ENCODE measurements around the gene RPLP2. TPM values are rescaled to one million over a fixed set of nuclear protein-coding genes. Genes with fewer than 3 reads are reported as not detected.

Gene RPLP2
- total RNA-seq, 2 donors from 2014 or later = 1,811 to 1,846 TPM

DNA sequence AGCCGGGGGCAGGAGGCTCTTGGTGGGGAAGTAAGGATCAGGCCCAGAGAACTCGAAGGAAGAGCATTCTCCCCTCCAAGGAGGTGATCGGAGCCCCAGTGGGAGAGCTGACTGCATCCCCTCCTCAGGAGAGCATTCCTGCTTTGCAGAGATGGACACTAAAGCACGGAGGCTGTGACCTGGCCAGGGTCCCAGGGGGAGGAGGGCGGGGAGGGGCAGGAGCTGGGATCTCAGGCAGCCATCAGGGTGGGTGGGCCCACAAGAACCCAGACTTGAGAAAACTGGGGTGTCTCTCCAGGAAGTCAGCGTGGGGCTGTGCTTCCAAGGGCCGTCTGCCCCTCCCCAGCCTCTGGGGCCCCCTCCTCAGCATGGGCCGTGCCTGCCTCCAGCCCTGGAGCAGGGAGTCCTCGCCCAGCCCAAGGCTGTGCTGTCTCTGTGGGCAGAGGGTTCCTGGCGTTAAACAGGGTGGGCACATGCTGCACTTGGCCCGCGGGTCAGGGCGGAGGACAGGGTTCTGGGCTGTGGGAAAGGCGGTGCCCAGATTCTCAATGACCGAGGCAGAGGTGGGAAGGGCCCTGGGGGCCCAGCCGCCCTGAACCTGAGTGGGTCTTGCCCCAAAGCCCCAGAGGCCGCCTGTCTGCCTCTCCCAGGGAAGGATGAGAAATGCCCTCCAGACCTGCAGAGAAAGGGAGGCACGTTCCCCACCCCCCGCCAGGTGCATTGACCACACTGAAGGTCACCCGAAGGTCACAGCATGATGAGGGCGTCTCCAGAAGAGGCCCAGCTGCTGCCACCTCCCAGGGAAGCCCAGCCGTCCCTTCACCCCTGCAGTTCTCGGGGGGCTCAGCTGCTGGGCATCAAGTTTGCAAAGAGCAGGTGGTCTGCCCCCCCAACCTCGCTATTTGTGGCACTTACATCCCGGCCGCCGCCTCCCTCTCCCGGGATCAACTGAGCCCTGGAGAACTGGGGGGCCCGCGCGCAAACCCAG lies 20.5 kb upstream of the RPLP2 start:
- ATAC-seq (peak; percentile 5), DNase-seq (no peak)
- intact Hi-C loops (cut with DNase I, micrococcal nuclease) = no loop called here

- intact Hi-C loops (cut with DNase I, micrococcal nuclease) = no loop called here
- ATAC-seq = peak; percentile 30
- peak in 1 of 2 donors; percentile 48 for DNase-seq
These were observed 19.8 kb upstream of the RPLP2 start, which contains the start of gene CEND1 for GRCh38 chr11:789943-790342. TSS of gene CEND1 (minus strand) at chr11:790090. CDS start at chr11:788576, 1,514 bp downstream.

DNA sequence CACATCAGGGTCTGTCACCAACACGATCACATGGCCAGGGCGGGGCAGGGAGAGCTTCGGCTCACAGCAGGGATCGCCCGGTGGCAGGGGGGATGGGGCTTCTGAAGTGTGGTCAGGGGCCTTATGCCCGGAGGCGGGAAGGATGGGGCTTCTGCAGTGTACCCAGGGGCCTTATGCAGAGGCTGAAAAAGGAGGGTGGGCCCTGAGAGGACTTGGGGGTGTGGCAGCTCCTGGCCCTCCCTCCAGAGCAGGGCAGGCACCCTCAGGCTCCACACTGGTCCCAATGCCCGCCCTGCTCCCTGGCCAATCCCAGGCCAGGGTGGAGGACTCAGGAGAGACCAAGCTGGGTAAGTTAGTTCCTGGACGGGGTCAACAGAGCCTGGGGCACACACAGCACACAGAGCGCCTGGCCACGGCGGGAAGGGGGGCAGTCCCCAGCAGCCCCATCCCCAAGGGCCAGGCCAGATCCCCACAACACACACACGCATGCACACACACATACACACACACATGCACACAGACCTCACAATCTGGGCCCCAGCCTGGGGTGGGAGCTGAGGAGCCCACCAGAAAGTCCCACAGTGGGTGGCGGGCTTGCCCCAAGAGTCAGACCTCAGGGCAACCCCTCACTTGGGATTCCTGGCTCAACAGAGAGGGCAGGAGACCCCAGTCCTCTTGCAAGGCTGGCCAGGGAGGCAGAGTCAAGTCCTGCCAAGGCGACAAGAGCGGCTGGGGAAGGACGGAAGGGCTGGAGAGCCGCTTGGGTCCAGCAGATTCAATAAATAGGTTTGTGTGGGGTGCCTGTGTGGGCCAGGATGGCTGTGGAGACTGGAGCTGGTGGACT lies 18.8 kb upstream of the RPLP2 start:
- DNase-seq (no peak), ATAC-seq (no peak)
- intact Hi-C loops (cut with DNase I, micrococcal nuclease) = no loop called here

- ATAC-seq (no peak), DNase-seq (no peak)
- intact Hi-C loops (cut with DNase I, micrococcal nuclease) = no loop called here
These were observed 17.9 kb upstream of the RPLP2 start for GRCh38 chr11:791658-792534.

DNA sequence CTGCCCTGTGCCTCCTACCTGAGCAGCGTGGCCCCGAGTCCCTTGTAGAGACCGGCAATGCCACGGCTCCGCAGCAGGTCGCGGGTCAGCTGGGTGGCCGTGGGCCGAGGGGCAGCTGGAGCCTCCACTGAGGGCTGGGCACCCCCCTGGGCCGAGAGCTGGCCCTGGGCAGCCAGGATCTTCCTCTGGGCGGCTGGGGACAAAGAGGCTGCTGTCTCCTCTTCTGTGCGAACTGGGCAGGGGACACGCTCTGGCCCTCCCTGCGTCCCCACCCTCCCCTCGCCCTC lies 17.3 kb upstream of the RPLP2 start:
- ATAC-seq = no peak

DNA sequence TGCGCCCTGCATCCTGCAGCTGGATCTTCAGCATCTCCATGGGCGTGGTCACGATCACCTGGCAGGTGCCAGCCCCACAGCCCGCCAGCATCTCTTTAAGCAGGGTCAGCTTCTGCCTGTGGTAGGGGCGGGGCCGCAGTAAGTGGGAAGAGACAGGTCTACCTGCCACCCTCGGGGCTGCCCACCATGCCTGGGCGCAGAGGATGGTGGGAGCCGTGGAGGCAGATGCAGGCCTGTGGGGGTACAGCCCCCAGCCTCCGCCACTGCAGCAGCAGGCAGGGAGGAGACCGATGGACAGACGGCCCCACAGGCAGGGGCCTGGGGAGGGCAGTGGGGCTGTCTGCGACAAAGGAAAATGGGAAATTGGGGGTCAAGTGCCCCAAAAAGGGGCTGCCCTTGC lies 16.9 kb upstream of the RPLP2 start:
- intact Hi-C loops (cut with DNase I, micrococcal nuclease) = no loop called here
- DNase-seq = no peak
- ATAC-seq = no peak

More for the DNA sequence above, 17.3 kb upstream of the RPLP2 start:
- intact Hi-C loops (cut with DNase I, micrococcal nuclease) = no loop called here
- no peak for DNase-seq

GRCh38 chr11:793556-793955 lies 16.2 kb upstream of the RPLP2 start:
- no peak for ATAC-seq
- intact Hi-C loops (cut with DNase I, micrococcal nuclease) = no loop called here
- no peak for DNase-seq

- DNase-seq (no peak), ATAC-seq (no peak)
- intact Hi-C loops (cut with DNase I, micrococcal nuclease) = no loop called here
These were observed 15.6 kb upstream of the RPLP2 start for GRCh38 chr11:794013-794765.

GRCh38 chr11:794766-795633 lies 14.8 kb upstream of the RPLP2 start:
- peak; percentile 59 to 60 for DNase-seq
- peak; percentile 28 for ATAC-seq
- intact Hi-C loops (cut with DNase I, micrococcal nuclease) = no loop called here

DNA sequence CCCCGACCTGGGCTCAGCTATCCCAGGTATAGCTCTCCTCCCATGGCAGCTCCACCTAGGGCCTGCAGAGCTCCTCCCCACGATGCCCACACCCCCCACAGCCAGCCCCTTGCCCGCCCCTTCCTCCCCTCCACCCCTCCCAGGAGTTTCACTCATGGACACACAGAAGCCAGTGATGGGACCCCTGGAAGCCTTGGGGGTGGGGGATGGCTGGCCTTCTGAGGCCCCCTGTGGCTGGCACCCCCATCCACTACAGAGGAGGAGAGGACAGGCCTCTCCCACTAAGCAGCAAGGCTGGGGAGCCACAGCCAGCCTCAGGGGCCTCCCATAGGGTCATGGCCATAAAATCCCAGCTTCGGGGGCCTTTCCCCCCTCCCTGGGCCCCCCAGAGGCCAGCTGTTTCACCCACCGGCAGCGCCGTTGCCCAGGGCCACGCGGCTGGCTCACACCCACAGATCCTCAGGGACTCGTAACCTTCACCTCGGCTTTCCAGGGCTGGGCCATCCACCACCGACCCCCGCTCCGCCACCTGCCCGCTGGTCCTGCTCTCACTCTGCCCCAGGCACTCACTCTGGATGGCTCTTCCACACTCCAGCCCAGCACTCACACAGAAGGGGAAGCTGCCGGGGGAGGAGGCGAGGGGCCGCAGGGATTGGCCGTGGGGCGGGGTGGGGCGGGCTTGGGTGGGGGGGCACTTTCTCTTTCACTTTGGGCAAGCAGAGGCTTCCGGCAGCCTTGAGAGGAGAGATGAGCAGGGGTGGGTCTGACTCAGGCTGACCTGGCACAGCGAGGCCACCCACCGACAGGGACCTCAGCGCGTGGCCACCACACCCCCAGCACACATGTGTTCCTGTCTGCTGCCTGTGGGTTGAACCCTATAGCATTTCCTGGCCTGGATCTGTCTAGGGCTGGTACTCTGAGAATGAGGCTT lies 13.9 kb upstream of the RPLP2 start:
- DNase-seq (peak; percentile 76 to 85), ATAC-seq (peak; percentile 53)
- intact Hi-C loops (cut with DNase I, micrococcal nuclease) = no loop called here

DNA sequence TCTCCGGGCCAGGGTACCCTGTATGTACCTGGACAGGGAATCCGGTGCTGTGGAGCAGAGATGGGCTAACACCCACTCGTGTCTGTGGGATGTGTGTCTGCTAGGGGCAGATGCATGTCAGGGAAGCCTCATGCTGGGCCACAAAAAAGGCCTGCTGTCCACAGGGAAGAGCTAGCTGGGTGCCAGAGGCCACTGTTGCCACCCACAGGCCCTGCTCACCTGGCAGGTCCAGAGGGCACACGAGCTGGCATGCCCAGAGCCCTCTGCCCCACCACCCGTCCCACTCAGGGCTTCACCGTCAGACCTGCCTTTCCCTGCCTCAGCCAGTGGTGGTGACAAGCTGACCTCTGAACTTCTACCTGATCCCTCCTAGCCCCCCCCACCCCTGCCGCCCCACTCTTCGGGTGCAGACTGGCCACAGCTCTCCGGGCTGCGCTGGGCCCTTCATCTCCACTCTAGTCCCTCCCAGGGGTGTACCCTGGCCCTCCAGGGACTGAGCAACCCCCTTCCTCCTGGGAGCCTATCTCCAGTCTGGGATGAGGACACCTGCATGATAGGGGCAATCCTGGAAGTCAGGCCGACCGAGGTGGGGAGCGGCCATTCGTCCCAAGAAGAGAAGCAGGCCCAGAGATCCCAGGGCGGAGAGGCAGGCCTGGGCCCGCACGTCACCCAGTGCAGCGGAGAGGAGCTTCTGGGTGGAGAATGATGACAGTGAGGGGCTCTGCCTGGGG lies 13.0 kb upstream of the RPLP2 start:
- intact Hi-C loops (cut with DNase I, micrococcal nuclease) = no loop called here
- peak; percentile 12 for ATAC-seq
- peak in 1 of 2 donors; percentile 46 for DNase-seq

- intact Hi-C loops (cut with DNase I, micrococcal nuclease) = no loop called here
- peak; percentile 51 for ATAC-seq
These were observed 12.3 kb upstream of the RPLP2 start for GRCh38 chr11:797296-798092.

GRCh38 chr11:798093-798713 lies 11.6 kb upstream of the RPLP2 start, which contains the start of gene SLC25A22:
TSS of gene SLC25A22 (minus strand) at chr11:798281. CDS start at chr11:795006, 3,275 bp downstream.
- peak in 1 of 2 donors; percentile 87 for DNase-seq

More at GRCh38 chr11:797296-798092, 12.3 kb upstream of the RPLP2 start:
- DNase-seq = peak; percentile 81 to 89

GRCh38 chr11:799641-800316 lies 10.0 kb upstream of the RPLP2 start:
- intact Hi-C loops (cut with DNase I, micrococcal nuclease) = no loop called here
- DNase-seq = no peak

More at GRCh38 chr11:798093-798713, 11.6 kb upstream of the RPLP2 start, which contains the start of gene SLC25A22:
- ATAC-seq = peak; percentile 65
- intact Hi-C loops (cut with DNase I, micrococcal nuclease) = no loop called here

More at GRCh38 chr11:799641-800316, 10.0 kb upstream of the RPLP2 start:
- no peak for ATAC-seq

All from left colon (tissue), 2 donors.